HepG2 (cell line): Measurements from ENCODE around the gene PNKP. TPM values are rescaled to one million over a fixed set of nuclear protein-coding genes. Genes with fewer than 3 reads are reported as not detected.

Experiments
- AGO1 ChIP-seq: fragments of 200-400 bp; formaldehyde crosslinking; IDR thresholded peaks from 2 replicates; pipeline ENCODE4 v1.6.1; 2017; ENCODE audit warnings: mild to moderate bottlenecking, low read depth, low read length, moderate library complexity; ENCODE audit not compliant: poor library complexity, severe bottlenecking
- AKAP8 ChIP-seq: sonication (generic); formaldehyde crosslinking; IDR thresholded peaks from 2 replicates; pipeline ENCODE4 v1.5.1; 2020; ENCODE audit warnings: mild to moderate bottlenecking, missing genetic modification reagents
- DBP ChIP-seq: sonication (generic); formaldehyde crosslinking; IDR thresholded peaks from 2 replicates; pipeline ENCODE4 v1.4.0; 2020; ENCODE audit warnings: missing genetic modification reagents; ENCODE audit errors: not compliant biosample characterization
- EED ChIP-seq: sonication (generic); formaldehyde crosslinking; IDR thresholded peaks from 2 replicates; pipeline ENCODE4 v1.5.0; 2020; ENCODE audit warnings: mild to moderate bottlenecking, missing genetic modification reagents
- FOSL1 ChIP-seq: sonication (generic); formaldehyde crosslinking; IDR thresholded peaks from 2 replicates; pipeline ENCODE4 v1.9.0; 2021; ENCODE audit warnings: missing genetic modification reagents, borderline replicate concordance
- GATAD1 ChIP-seq: IDR thresholded peaks from 2 replicates; pipeline ENCODE4 v1.6.1; 2016; ENCODE audit warnings: missing genetic modification reagents, missing compliant biosample characterization
- PRMT3 ChIP-seq: sonication (generic); formaldehyde crosslinking; IDR thresholded peaks from 2 replicates; pipeline ENCODE4 v1.8.1; 2022; ENCODE audit warnings: low read depth, mild to moderate bottlenecking, moderate library complexity, missing genetic modification reagents, borderline replicate concordance
- RBFOX2 ChIP-seq: fragments of 200-400 bp; formaldehyde crosslinking; IDR thresholded peaks from 2 replicates; pipeline ENCODE4 v1.6.1; 2017; ENCODE audit warnings: low read depth, mild to moderate bottlenecking, low read length
- STAT5B ChIP-seq: sonication (generic); formaldehyde crosslinking; IDR thresholded peaks from 2 replicates; pipeline ENCODE4 v1.4.0; 2020; ENCODE audit warnings: missing genetic modification reagents
- ZBTB38 ChIP-seq: sonication (generic); formaldehyde crosslinking; IDR thresholded peaks from 2 replicates; pipeline ENCODE4 v1.5.1; 2020; ENCODE audit warnings: mild to moderate bottlenecking, missing genetic modification reagents
- ZC3H13 ChIP-seq: sonication (generic); formaldehyde crosslinking; IDR thresholded peaks from 2 replicates; pipeline ENCODE4 v1.8.1; 2023; ENCODE audit warnings: mild to moderate bottlenecking, missing genetic modification reagents, moderate library complexity
- ZNF570 ChIP-seq: sonication (generic); formaldehyde crosslinking; IDR thresholded peaks from 2 replicates; pipeline ENCODE4 v1.4.0; 2020; ENCODE audit warnings: mild to moderate bottlenecking, missing genetic modification reagents, borderline replicate concordance
- ZNF687 ChIP-seq: sonication (generic); formaldehyde crosslinking; IDR thresholded peaks from 2 replicates; pipeline ENCODE4 v1.5.1; 2020; ENCODE audit warnings: mild to moderate bottlenecking, missing genetic modification reagents, moderate library complexity
- ZNF709 ChIP-seq: sonication (generic); formaldehyde crosslinking; IDR thresholded peaks from 2 replicates; pipeline ENCODE4 v1.5.0; 2020; ENCODE audit warnings: mild to moderate bottlenecking, missing genetic modification reagents
- polyA plus RNA-seq, 8 experiments: library from polyadenylated mRNA; depleted of rRNA in 3 of 8; stranded (reverse) in 7 of 8; unstranded in 1 of 8; fragments of >200 nt; fragmentation: Illumina TruSeq in 4 of 8; extraction: Trizol in 4 of 8; gene quantifications; 2 replicates each; pipeline versions ENCODE4 v1.2.1 to v1.2.3, GENCODE V29; 2011 to 2016; ENCODE audit warnings: low read depth in 4 of 8, missing spikeins in 1 of 8, mixed read lengths in 1 of 8; ENCODE audit not compliant: insufficient read depth in 1 of 8
- total RNA-seq, 5 experiments: library from RNA; depleted of rRNA; stranded (reverse); fragments of >200 nt; fragmentation: Illumina TruSeq; extraction: Trizol; gene quantifications; 2 replicates each; pipeline ENCODE4 v1.2.3, GENCODE V29; 2016; ENCODE audit warnings: low read depth in 1 of 5
- TF ChIP-seq, protein P1 (sequence below), 2 experiments: sonication (generic) in 1 of 2; formaldehyde crosslinking in 1 of 2; IDR thresholded peaks; 2 replicates each; pipeline versions ENCODE4 v1.4.0 to v1.6.1; 2016 to 2020; ENCODE audit warnings: borderline replicate concordance in 1 of 2, low read depth in 1 of 2, mild to moderate bottlenecking in 1 of 2, missing genetic modification reagents in 1 of 2
- TF ChIP-seq, protein P2 (sequence below): sonication (generic); formaldehyde crosslinking; IDR thresholded peaks from 2 replicates; pipeline ENCODE4 v1.4.0; 2020; ENCODE audit warnings: missing genetic modification reagents

Gene PNKP
- total and polyA plus RNA-seq, 2 of the 13 experiments (the other 11 are each of a cell fraction or from before 2014, with no cell fraction given) = 12.7 to 27.1 TPM

- TF ChIP-seq, protein P1, sequence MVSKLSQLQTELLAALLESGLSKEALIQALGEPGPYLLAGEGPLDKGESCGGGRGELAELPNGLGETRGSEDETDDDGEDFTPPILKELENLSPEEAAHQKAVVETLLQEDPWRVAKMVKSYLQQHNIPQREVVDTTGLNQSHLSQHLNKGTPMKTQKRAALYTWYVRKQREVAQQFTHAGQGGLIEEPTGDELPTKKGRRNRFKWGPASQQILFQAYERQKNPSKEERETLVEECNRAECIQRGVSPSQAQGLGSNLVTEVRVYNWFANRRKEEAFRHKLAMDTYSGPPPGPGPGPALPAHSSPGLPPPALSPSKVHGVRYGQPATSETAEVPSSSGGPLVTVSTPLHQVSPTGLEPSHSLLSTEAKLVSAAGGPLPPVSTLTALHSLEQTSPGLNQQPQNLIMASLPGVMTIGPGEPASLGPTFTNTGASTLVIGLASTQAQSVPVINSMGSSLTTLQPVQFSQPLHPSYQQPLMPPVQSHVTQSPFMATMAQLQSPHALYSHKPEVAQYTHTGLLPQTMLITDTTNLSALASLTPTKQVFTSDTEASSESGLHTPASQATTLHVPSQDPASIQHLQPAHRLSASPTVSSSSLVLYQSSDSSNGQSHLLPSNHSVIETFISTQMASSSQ (IDR thresholded peaks at IDR 0.05; ENCODE audit: low read depth) = no peak
- TF ChIP-seq, protein P1 (CRISPR knock-in tag; IDR thresholded peaks at IDR 0.05; ENCODE audit: borderline replicate concordance) = no peak
- no peak for TF ChIP-seq EED (CRISPR knock-in tag)
- no peak for TF ChIP-seq PRMT3 (CRISPR knock-in tag)
- no peak for TF ChIP-seq STAT5B
- TF ChIP-seq ZNF687 (CRISPR knock-in tag) = 0 out of 2 replicates have a peak, but pooled peaks have one; percentile 9
- TF ChIP-seq ZBTB38 (CRISPR knock-in tag) = peak; percentile 61; the same call in 1 of the 2 replicates
- TF ChIP-seq DBP (CRISPR knock-in tag) = no peak
- peak; percentile 70; the same call in 1 of the 2 replicates for TF ChIP-seq AKAP8
- TF ChIP-seq ZC3H13 (CRISPR knock-in tag) = no peak
- peak; percentile 36 for TF ChIP-seq AGO1
- TF ChIP-seq ZNF570 = no peak
- TF ChIP-seq, protein P2, sequence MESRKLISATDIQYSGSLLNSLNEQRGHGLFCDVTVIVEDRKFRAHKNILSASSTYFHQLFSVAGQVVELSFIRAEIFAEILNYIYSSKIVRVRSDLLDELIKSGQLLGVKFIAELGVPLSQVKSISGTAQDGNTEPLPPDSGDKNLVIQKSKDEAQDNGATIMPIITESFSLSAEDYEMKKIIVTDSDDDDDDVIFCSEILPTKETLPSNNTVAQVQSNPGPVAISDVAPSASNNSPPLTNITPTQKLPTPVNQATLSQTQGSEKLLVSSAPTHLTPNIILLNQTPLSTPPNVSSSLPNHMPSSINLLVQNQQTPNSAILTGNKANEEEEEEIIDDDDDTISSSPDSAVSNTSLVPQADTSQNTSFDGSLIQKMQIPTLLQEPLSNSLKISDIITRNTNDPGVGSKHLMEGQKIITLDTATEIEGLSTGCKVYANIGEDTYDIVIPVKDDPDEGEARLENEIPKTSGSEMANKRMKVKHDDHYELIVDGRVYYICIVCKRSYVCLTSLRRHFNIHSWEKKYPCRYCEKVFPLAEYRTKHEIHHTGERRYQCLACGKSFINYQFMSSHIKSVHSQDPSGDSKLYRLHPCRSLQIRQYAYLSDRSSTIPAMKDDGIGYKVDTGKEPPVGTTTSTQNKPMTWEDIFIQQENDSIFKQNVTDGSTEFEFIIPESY = peak; percentile 54; the same call in 1 of the 2 replicates
- TF ChIP-seq GATAD1 (CRISPR knock-in tag) = no peak
- TF ChIP-seq ZNF709 (CRISPR knock-in tag) = no peak
- peak; percentile 62; the same call in 1 of the 2 replicates for TF ChIP-seq RBFOX2
- TF ChIP-seq FOSL1 (CRISPR knock-in tag) = no peak
Measured at GRCh38 chr19:49861541-49862378, 5.6 kb downstream of the PNKP start (continued).
